ENCODE results near the gene MFSD11.
A peak's percentile ranks its signal among the peaks of the same experiment; 100 is the strongest.
"Not testable (repeated sequence)": the region's sequence is repeated elsewhere in the genome, so short reads cannot be mapped to it uniquely, and the experiment has no call there.

MFSD11 gene

GRCh38 chr17:76726776-76727718 is 10.9 kb upstream of the MFSD11 start, which contains the start of gene METTL23:
METTL23 (plus strand) TSS chr17:76726839; CDS start chr17:76729711, 2,872 bp downstream.
- DNase-seq: peak; percentile 69

GRCh38 chr17:76727745-76728456 is 10.0 kb upstream of the MFSD11 start:
- DNase-seq: peak; percentile 73

GRCh38 chr17:76731800-76732733 is 5.9 kb upstream of the MFSD11 start:
- DNase-seq: not testable (repeated sequence)

- DNase-seq: no peak
These were observed 4.9 kb upstream of the MFSD11 start for GRCh38 chr17:76732734-76733617.

- no peak for DNase-seq
These were observed 4.3 kb upstream of the MFSD11 start for GRCh38 chr17:76733618-76733957.

GRCh38 chr17:76734080-76734840 is 3.7 kb upstream of the MFSD11 start:
- peak; percentile 49 for DNase-seq

GRCh38 chr17:76735006-76735405 is 2.9 kb upstream of the MFSD11 start:
- DNase-seq: peak; percentile 66

- no peak for DNase-seq
These were observed 2.2 kb upstream of the MFSD11 start for GRCh38 chr17:76735586-76736348.

GRCh38 chr17:76736349-76737081 is 1.4 kb upstream of the MFSD11 start:
- DNase-seq: peak; percentile 74

- DNase-seq: peak; percentile 98
These were observed 740 bp upstream of the MFSD11 start, which contains the start of gene SRSF2 for GRCh38 chr17:76737082-76737675. SRSF2 (minus strand) TSS chr17:76737331; CDS start chr17:76737160, 171 bp downstream.

GRCh38 chr17:76738468-76738850 is 540 bp downstream of the MFSD11 start:
- DNase-seq: no peak

GRCh38 chr17:76739568-76740115 is 1.7 kb downstream of the MFSD11 start:
- not testable (repeated sequence) for DNase-seq

- DNase-seq: no peak
These were observed 2.6 kb downstream of the MFSD11 start for GRCh38 chr17:76740329-76741118.

- no peak for DNase-seq
These were observed 5.0 kb downstream of the MFSD11 start for GRCh38 chr17:76742958-76743357.

GRCh38 chr17:76744747-76745146 is 6.8 kb downstream of the MFSD11 start:
- no peak for DNase-seq

GRCh38 chr17:76745785-76746184 is 7.9 kb downstream of the MFSD11 start:
- peak; percentile 48 for DNase-seq

- DNase-seq: no peak
These were observed 9.9 kb downstream of the MFSD11 start for GRCh38 chr17:76747716-76748363.

Data from inflammatory macrophage treated with lipopolysaccharide for 4 hours (primary cell).